H1 (cell line): ENCODE measurements around the gene VPS37C. TPM values are rescaled to one million over a fixed set of nuclear protein-coding genes. Genes with fewer than 3 reads are reported as not detected.

Source experiments
- CTCF ChIA-PET: fragments of 300-600 bp; sonication (Branson Sonifier 250); formaldehyde crosslinking; loops from one replicate; lab custom pipeline; 2021; ENCODE audit not compliant: partially characterized antibody; lab: Charles Lee
- POLR2A ChIA-PET: fragments of 300-600 bp; sonication (Branson Sonifier 250); formaldehyde crosslinking; loops from one replicate; lab custom pipeline; 2021; ENCODE audit warnings: inconsistent platforms; ENCODE audit not compliant: partially characterized antibody; lab: Charles Lee
- DNase-seq, 2 experiments: peaks; one replicate each; pipeline versions ENCODE4 v3.0.0 to v3.0.0-alpha.2; 2010 to 2022; ENCODE audit warnings: low spot score in 2 of 2, low read depth in 1 of 2, mixed read lengths in 1 of 2
- FAIRE-seq: peaks from 2 replicates; lab custom pipeline; 2011; peaks lifted over from hg19 to GRCh38; lab: Jason Lieb, UNC
- H2AFZ ChIP-seq: 2 replicates; pipeline ENCODE4 v1.8.1; 2012; ENCODE audit warnings: low read length, inconsistent platforms
- H2AK5ac ChIP-seq: 2 replicates; pipeline ENCODE4 v1.6.1; 2013; ENCODE audit warnings: low read depth, low read length
- H2BK120ac ChIP-seq: replicated peaks from 2 replicates; pipeline ENCODE3; 2013; ENCODE audit warnings: low read depth, low read length, inconsistent platforms
- H2BK12ac ChIP-seq: 2 replicates; pipeline ENCODE4 v1.6.1; 2013; ENCODE audit warnings: low read depth, low read length
- H2BK15ac ChIP-seq: 2 replicates; pipeline ENCODE4 v1.6.1; 2013; ENCODE audit warnings: low read length
- H2BK20ac ChIP-seq: 2 replicates; pipeline ENCODE4 v1.6.1; 2013; ENCODE audit warnings: low read length
- H2BK5ac ChIP-seq: 2 replicates; pipeline ENCODE4 v1.6.1; 2013; ENCODE audit warnings: low read depth, low read length
- H3K14ac ChIP-seq: 2 replicates; pipeline ENCODE4 v1.6.1; 2013; ENCODE audit warnings: inconsistent platforms; ENCODE audit not compliant: insufficient read length
- H3K18ac ChIP-seq: 2 replicates; pipeline ENCODE4 v1.6.1; 2013; ENCODE audit warnings: low read length; ENCODE audit errors: extremely low read depth
- H3K23ac ChIP-seq: 2 replicates; pipeline ENCODE4 v1.6.1; 2013; ENCODE audit warnings: inconsistent platforms; ENCODE audit not compliant: insufficient read length
- H3K23me2 ChIP-seq: 2 replicates; pipeline ENCODE4 v1.6.1; 2013; ENCODE audit warnings: low read depth, low read length
- H3K27ac ChIP-seq: 2 replicates; pipeline ENCODE4 v1.6.1; 2011; ENCODE audit warnings: low read depth, low read length, inconsistent platforms
- H3K27me3 ChIP-seq, 4 experiments: replicated peaks in 1 of 4; 1 replicate in 1 of 4; 2 replicates in 3 of 4; pipeline versions ENCODE4 v1.6.1 to v1.8.1; 2011 to 2013; ENCODE audit warnings: low read length in 3 of 4, mild to moderate bottlenecking in 3 of 4, inconsistent platforms in 2 of 4, mixed read lengths in 2 of 4, moderate library complexity in 1 of 4; ENCODE audit not compliant: control insufficient read depth in 3 of 4, insufficient read depth in 3 of 4; ENCODE audit errors: extremely low read depth in 1 of 4
- H3K36me3 ChIP-seq, 4 experiments: 2 replicates each; pipeline versions ENCODE4 v1.6.1 to v1.8.1; 2011 to 2013; ENCODE audit warnings: mild to moderate bottlenecking in 4 of 4, low read length in 3 of 4, moderate library complexity in 2 of 4, control low read depth in 1 of 4, inconsistent platforms in 1 of 4; ENCODE audit not compliant: insufficient read depth in 4 of 4, control insufficient read depth in 2 of 4
- H3K4ac ChIP-seq: replicated peaks from 2 replicates; pipeline ENCODE3; 2013; ENCODE audit warnings: low read length, low read depth, mixed read lengths, inconsistent platforms; ENCODE audit not compliant: insufficient read length
- H3K4me1 ChIP-seq, 4 experiments: replicated peaks in 1 of 4; 1 replicate in 1 of 4; 2 replicates in 3 of 4; pipeline versions ENCODE4 v1.6.1 to v1.8.1; 2011 to 2013; ENCODE audit warnings: low read length in 3 of 4, inconsistent platforms in 2 of 4, mixed read lengths in 1 of 4; ENCODE audit not compliant: insufficient read depth in 4 of 4, control insufficient read depth in 3 of 4
- H3K4me2 ChIP-seq, 2 experiments: 2 replicates each; pipeline versions ENCODE4 v1.6.1 to v1.8.1; 2011 to 2013; ENCODE audit warnings: low read depth in 2 of 2, low read length in 2 of 2, control low read depth in 1 of 2, inconsistent platforms in 1 of 2, mild to moderate bottlenecking in 1 of 2; ENCODE audit not compliant: insufficient read depth in 1 of 2
- H3K4me3 ChIP-seq, 4 experiments: fragments of 200-600, 300-600 bp in 1 of 4; sonication (generic), shearing (Covaris generic), sonication (Bioruptor Twin) in 1 of 4; 2 replicates each; pipeline versions ENCODE4 v1.5.1 to v1.8.1; 2011 to 2016; ENCODE audit warnings: low read length in 4 of 4, low read depth in 3 of 4, control low read depth in 2 of 4, inconsistent platforms in 2 of 4, mild to moderate bottlenecking in 2 of 4, mixed read lengths in 1 of 4, moderate library complexity in 1 of 4; ENCODE audit not compliant: insufficient read depth in 2 of 4; ENCODE audit errors: extremely low read depth in 1 of 4
- H3K56ac ChIP-seq: replicated peaks from 2 replicates; pipeline ENCODE3; 2013; ENCODE audit warnings: low read depth, mild to moderate bottlenecking, mixed read lengths, low read length, inconsistent platforms; ENCODE audit not compliant: insufficient read length
- H3K79me1 ChIP-seq: 2 replicates; pipeline ENCODE4 v1.6.1; 2013; ENCODE audit warnings: low read depth, low read length, control low read depth
- H3K79me2 ChIP-seq, 2 experiments: 2 replicates each; pipeline versions ENCODE4 v1.6.1 to v1.8.1; 2012 to 2013; ENCODE audit warnings: low read length in 2 of 2, mild to moderate bottlenecking in 2 of 2, inconsistent platforms in 1 of 2; ENCODE audit not compliant: insufficient read depth in 2 of 2, control insufficient read depth in 1 of 2
- H3K9ac ChIP-seq, 4 experiments: replicated peaks in 1 of 4; 1 replicate in 1 of 4; 2 replicates in 3 of 4; pipeline versions ENCODE4 v1.6.1 to v1.8.1; 2011 to 2013; ENCODE audit warnings: low read depth in 3 of 4, low read length in 3 of 4, control low read depth in 2 of 4, mild to moderate bottlenecking in 2 of 4, moderate library complexity in 2 of 4, inconsistent platforms in 1 of 4; ENCODE audit errors: extremely low read depth in 1 of 4
- H3K9me3 ChIP-seq, 2 experiments: 2 replicates each; pipeline versions ENCODE4 v1.6.1 to v1.8.1; 2012 to 2013; ENCODE audit warnings: mild to moderate bottlenecking in 2 of 2, moderate library complexity in 2 of 2, control low read depth in 1 of 2, inconsistent platforms in 1 of 2, low read depth in 1 of 2, low read length in 1 of 2, mixed read lengths in 1 of 2; ENCODE audit not compliant: insufficient read depth in 2 of 2
- H4K20me1 ChIP-seq, 2 experiments: replicated peaks in 1 of 2; 2 replicates each; pipeline versions ENCODE3 to v1.8.1; 2011 to 2013; ENCODE audit warnings: inconsistent platforms in 2 of 2, low read length in 2 of 2, mild to moderate bottlenecking in 1 of 2; ENCODE audit not compliant: insufficient read depth in 2 of 2, control insufficient read depth in 1 of 2
- H4K5ac ChIP-seq: 2 replicates; pipeline ENCODE4 v1.6.1; 2013; ENCODE audit warnings: low read length, low read depth, mixed read lengths, inconsistent platforms; ENCODE audit not compliant: insufficient read length
- H4K8ac ChIP-seq: 2 replicates; pipeline ENCODE4 v1.8.0; 2013; ENCODE audit warnings: mild to moderate bottlenecking, moderate library complexity, low read length, inconsistent platforms; ENCODE audit not compliant: insufficient read depth; ENCODE audit errors: extremely low read depth
- H4K91ac ChIP-seq: replicated peaks from 2 replicates; pipeline ENCODE3; 2013; ENCODE audit warnings: low read length, mixed read lengths, inconsistent platforms; ENCODE audit not compliant: insufficient read length
- EZH2 ChIP-seq: fragments of 200-600 bp; sonication (generic); IDR thresholded peaks from 2 replicates; pipeline ENCODE4 v1.7.1; 2012; ENCODE audit warnings: low read depth, mild to moderate bottlenecking, moderate library complexity, low read length, inconsistent platforms; ENCODE audit not compliant: severe bottlenecking
- GABPA ChIP-seq: IDR thresholded peaks from 2 replicates; pipeline ENCODE4 v1.6.1; 2011; ENCODE audit warnings: mild to moderate bottlenecking, low read length, moderate library complexity, borderline replicate concordance; ENCODE audit not compliant: insufficient read depth
- JUND ChIP-seq: IDR thresholded peaks from 2 replicates; pipeline ENCODE4 v1.6.1; 2011; ENCODE audit warnings: mild to moderate bottlenecking, improper control_type of control experiment, low read length
- NRF1 ChIP-seq: IDR thresholded peaks from 2 replicates; pipeline ENCODE4 v1.6.1; 2011; ENCODE audit warnings: mild to moderate bottlenecking, low read depth, low read length, improper control_type of control experiment
- POLR2A ChIP-seq, 2 experiments: IDR thresholded peaks; 1 replicate in 1 of 2; 2 replicates in 1 of 2; pipeline ENCODE4 v1.6.1; 2011; ENCODE audit warnings: low read depth in 2 of 2, low read length in 2 of 2, mild to moderate bottlenecking in 2 of 2; ENCODE audit errors: control extremely low read depth in 1 of 2
- WGBS, 2 experiments: shearing (Covaris generic) in 1 of 2; methylation state at CpG; one replicate each; pipeline versions ENCODE4 v1.1.6 to v1.1.7; 2013 to 2015; ENCODE audit warnings: low lambda C conversion rate in 2 of 2, mixed read lengths in 2 of 2, inconsistent platforms in 1 of 2, low coverage in 1 of 2, missing lambda C conversion rate in 1 of 2; ENCODE audit not compliant: insufficient replicate concordance in 2 of 2, insufficient coverage in 1 of 2, insufficient read length in 1 of 2; ENCODE audit errors: extremely low coverage in 1 of 2, missing lambda C conversion rate in 1 of 2; 5-methylcytosine and 5-hydroxymethylcytosine counted together
- polyA plus RNA-seq, 7 experiments: library from polyadenylated mRNA; depleted of rRNA in 3 of 7; stranded (reverse) in 5 of 7; unstranded in 2 of 7; fragments of >200 nt in 5 of 7; fragments of 200-250 nt in 2 of 7; gene quantifications; 1 replicate in 5 of 7; 2 replicates in 1 of 7; 4 replicates in 1 of 7; pipeline versions ENCODE4 v1.2.1 to v1.2.3, GENCODE V29; 2011 to 2013; ENCODE audit warnings: missing spikeins in 2 of 7, mixed read lengths in 2 of 7
- total RNA-seq: library from RNA; stranded (reverse); fragmentation: NEBNext Ultra II Directional; extraction: Animal tissue kit (Norgen Biotek cat#: 25700); gene quantifications from 2 replicates; pipeline ENCODE4 v1.2.1, GENCODE V29; 2021

Gene VPS37C
- total and polyA plus RNA-seq, 2 of the 8 experiments (the other 6 are each of a cell fraction or from before 2014, with no cell fraction given) = 12.9 to 21.0 TPM

GRCh38 chr11:61108847-61109585, 52.2 kb downstream of the VPS37C start:
- no peak overlapping the region for H3K56ac ChIP-seq
- no peak overlapping the region for H3K9ac ChIP-seq
- H2BK15ac ChIP-seq = no peak overlapping the region
- no peak overlapping the region for H2AFZ ChIP-seq
- H2BK12ac ChIP-seq = no peak overlapping the region
- no peak overlapping the region for H3K27ac ChIP-seq
- no peak overlapping the region for H4K91ac ChIP-seq
- TF ChIP-seq POLR2A (IDR thresholded peaks at IDR 0.05; ENCODE audit: control extremely low read depth in 1 of 2, low read depth in 2 of 2, low read length in 2 of 2) = no peak
- no peak for TF ChIP-seq GABPA
- TF ChIP-seq NRF1 = no peak
- TF ChIP-seq EZH2 = no peak
- no peak for TF ChIP-seq JUND
- no peak overlapping the region for H2BK5ac ChIP-seq
- H3K36me3 ChIP-seq = no peaks in the 10 kb centered on the region
- H3K18ac ChIP-seq = no peak overlapping the region
- H3K4ac ChIP-seq = no peak overlapping the region
- CTCF ChIA-PET = interaction anchor here (1.0 to 1.2 kb wide), 2 partner anchors 78 to 137 kb away, joined by 3 to 4 read pairs; partner anchors contain the start of gene CD6
- no peaks in the 10 kb centered on the region for H4K20me1 ChIP-seq
- H3K4me3 ChIP-seq = no peak overlapping the region
- H3K4me2 ChIP-seq = no peak overlapping the region
- H4K5ac ChIP-seq = no peak overlapping the region
- H3K79me1 ChIP-seq = no peaks in the 10 kb centered on the region
- H4K8ac ChIP-seq = no peak overlapping the region; the same call in 1 of the 2 replicates
- no peaks in the 10 kb centered on the region for H3K9me3 ChIP-seq
- H3K79me2 ChIP-seq = no peaks in the 10 kb centered on the region
- 91% methylated on average over 15 of the region's 15 CpGs; no CpG with 5 or more reads in 1 of the 2 experiments for WGBS, 2 experiments
- H2BK120ac ChIP-seq = no peak overlapping the region
- no peaks in the 10 kb centered on the region for H3K23me2 ChIP-seq
- no peak overlapping the region for H3K14ac ChIP-seq
- FAIRE-seq = no peak
- POLR2A ChIA-PET = no interaction called here
- no peak overlapping the region for H2BK20ac ChIP-seq
- no peaks in the 10 kb centered on the region; a peak in 1 of 7 replicates for H3K27me3 ChIP-seq
- H2AK5ac ChIP-seq = no peak overlapping the region
- H3K23ac ChIP-seq = no peak overlapping the region
- DNase-seq = no peak
- no peaks in the 10 kb centered on the region for H3K4me1 ChIP-seq
